ENCODE measurements around the gene IRX2. TPM values are rescaled to one million over a fixed set of nuclear protein-coding genes. Genes with fewer than 3 reads are reported as not detected.

IRX2 gene
- total RNA-seq, 1 experiment from 2014 or later = not detected

GRCh38 chr5:2736872-2737271 lies 14.6 kb downstream of the IRX2 start:
- Histone ChIP-seq H3F3A (ENCODE audit: insufficient read depth, low read depth) (no peaks in the 10 kb centered on the region), H3K4me2 (no peak overlapping the region), H3K9me2 (ENCODE audit: insufficient read depth) (no peaks in the 10 kb centered on the region), H3K4me3 (no peak overlapping the region), H3K4me1 (replicated peaks; ENCODE audit: insufficient read depth) (no peaks in the 10 kb centered on the region), H4K20me1 (ENCODE audit: insufficient read depth) (no peaks in the 10 kb centered on the region), H3K27ac (no peak overlapping the region), H3K79me2 (ENCODE audit: low read depth) (no peaks in the 10 kb centered on the region), H3K36me3 (ENCODE audit: low read depth) (no peaks in the 10 kb centered on the region), H3K27me3 (ENCODE audit: insufficient read depth, low read depth) (peaks cover 99% of the 10 kb centered on the region), H2AFZ (no peak overlapping the region), H3K9me3 (ENCODE audit: insufficient read depth, low read depth) (no peaks in the 10 kb centered on the region)
- BruUV-seq (replicated peaks) = no TSS peak
- POLR2A ChIA-PET (ENCODE audit: unreplicated experiment) = interaction anchor here (0.7 kb wide), 1 partner anchor 32 kb away, joined by 3 read pairs; no protein-coding TSS in a partner anchor
- TF ChIP-seq CTCF (conservative IDR thresholded peaks at IDR 0.05) (no peak), EZH2 (IDR thresholded peaks at IDR 0.05; ENCODE audit: low read depth) (no peak)
- CTCF ChIA-PET = no interaction called here
- intact Hi-C loops (cut with micrococcal nuclease; ENCODE audit: unreplicated experiment) = no loop called here
- DNase-seq = no peak

- Histone ChIP-seq H3K9me2 (ENCODE audit: insufficient read depth) (no peaks in the 10 kb centered on the region), H3K27me3 (ENCODE audit: insufficient read depth, low read depth) (peaks cover 99% of the 10 kb centered on the region), H3F3A (ENCODE audit: insufficient read depth, low read depth) (no peaks in the 10 kb centered on the region), H3K27ac (no peak overlapping the region), H2AFZ (no peak overlapping the region), H3K9me3 (ENCODE audit: insufficient read depth, low read depth) (no peaks in the 10 kb centered on the region), H3K4me2 (no peak overlapping the region), H4K20me1 (ENCODE audit: insufficient read depth) (no peaks in the 10 kb centered on the region), H3K4me1 (replicated peaks; ENCODE audit: insufficient read depth) (no peaks in the 10 kb centered on the region), H3K36me3 (ENCODE audit: low read depth) (no peaks in the 10 kb centered on the region), H3K4me3 (no peak overlapping the region), H3K79me2 (ENCODE audit: low read depth) (no peaks in the 10 kb centered on the region)
- ChIA-PET CTCF (no interaction called here), POLR2A (ENCODE audit: unreplicated experiment) (no interaction called here)
- no TSS peak for BruUV-seq (replicated peaks)
- TF ChIP-seq EZH2 (IDR thresholded peaks at IDR 0.05; ENCODE audit: low read depth) = no peak
- TF ChIP-seq CTCF (conservative IDR thresholded peaks at IDR 0.05) = no peak
- no peak for DNase-seq
- intact Hi-C loops (cut with micrococcal nuclease; ENCODE audit: unreplicated experiment) = no loop called here
These were observed 15.5 kb downstream of the IRX2 start for GRCh38 chr5:2735996-2736395.

GRCh38 chr5:2732850-2733249 lies 18.6 kb downstream of the IRX2 start:
- Histone ChIP-seq H3K9me2 (ENCODE audit: insufficient read depth) (no peaks in the 10 kb centered on the region), H4K20me1 (ENCODE audit: insufficient read depth) (no peaks in the 10 kb centered on the region), H3K27me3 (ENCODE audit: insufficient read depth, low read depth) (peaks cover 98% of the 10 kb centered on the region), H3F3A (ENCODE audit: insufficient read depth, low read depth) (no peaks in the 10 kb centered on the region), H3K9me3 (ENCODE audit: insufficient read depth, low read depth) (no peaks in the 10 kb centered on the region), H3K36me3 (ENCODE audit: low read depth) (no peaks in the 10 kb centered on the region), H3K4me2 (no peak overlapping the region), H3K27ac (no peak overlapping the region), H2AFZ (no peak overlapping the region), H3K4me1 (replicated peaks; ENCODE audit: insufficient read depth) (0 out of 2 replicates have a peak, but pooled peaks cover under 1% of the 10 kb centered on the region), H3K4me3 (no peak overlapping the region), H3K79me2 (ENCODE audit: low read depth) (no peaks in the 10 kb centered on the region)
- no peak for TF ChIP-seq CTCF (conservative IDR thresholded peaks at IDR 0.05)
- no peak for TF ChIP-seq EZH2 (IDR thresholded peaks at IDR 0.05; ENCODE audit: low read depth)
- no TSS peak for BruUV-seq (replicated peaks)
- intact Hi-C loops (cut with micrococcal nuclease; ENCODE audit: unreplicated experiment) = no loop called here
- no peak for DNase-seq
- CTCF ChIA-PET = no interaction called here
- POLR2A ChIA-PET (ENCODE audit: unreplicated experiment) = no interaction called here
